ENCODE data around the gene HDAC4.

Gene HDAC4

DNA sequence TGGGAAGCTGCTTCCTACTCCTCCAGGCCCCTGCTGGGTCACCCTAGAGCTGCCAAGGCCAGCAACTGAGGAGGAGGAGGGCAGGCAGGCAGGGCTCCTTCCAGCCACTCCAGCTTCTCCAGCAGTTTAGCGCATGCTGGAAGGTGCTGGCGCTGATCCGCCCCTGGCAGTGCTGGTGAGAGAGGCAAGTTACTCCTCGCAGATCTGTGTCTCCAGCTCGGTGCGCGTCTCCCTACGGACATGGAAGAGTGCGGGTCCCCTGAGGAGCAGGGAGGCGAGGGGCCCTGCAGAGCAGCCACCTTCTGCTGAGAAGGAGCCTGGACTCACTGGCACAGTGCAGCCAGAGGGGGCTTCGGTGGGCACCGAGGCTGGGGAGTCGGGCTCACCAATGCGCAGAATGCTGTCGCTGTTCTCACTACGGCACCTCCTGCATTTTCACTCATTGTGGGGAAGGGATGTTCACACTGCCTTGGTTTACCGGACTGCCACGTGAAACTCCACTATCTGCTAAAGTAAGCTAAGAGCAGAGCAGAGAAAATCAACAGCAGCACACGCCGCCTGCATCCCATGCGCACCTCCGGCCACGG is 206.0 kb downstream of the HDAC4 start:
- ChIA-PET POLR2A (no interaction called here), CTCF (interaction anchor here (0.7 to 0.8 kb wide), 3 partner anchors 15 to 331 kb away, joined by 3 read pairs; no protein-coding TSS in a partner anchor)
- Histone ChIP-seq H3K36me3 (ENCODE audit: control insufficient read depth in 2 of 2, insufficient read depth in 1 of 2, low read length in 2 of 2) (peaks cover 0 to 4% of the 10 kb centered on the region in 2 experiments; a peak in 1 of 3 replicates), H3K4me1 (ENCODE audit: control insufficient read depth, insufficient read depth, low read length) (no peaks in the 10 kb centered on the region), H3K9me3 (ENCODE audit: control insufficient read depth, insufficient read depth, low read depth, low read length) (no peaks in the 10 kb centered on the region), H3K27ac (ENCODE audit: extremely low read depth, low read depth, low read length) (no peak overlapping the region), H3K4me3 (ENCODE audit: low read depth, low read length) (no peak overlapping the region)
- TF ChIP-seq ZNF677 (tag by site-specific recombination; IDR thresholded peaks at IDR 0.05) (no peak), PRDM1 (tag by site-specific recombination; IDR thresholded peaks at IDR 0.05) (no peak), ZNF416 (tag by site-specific recombination; IDR thresholded peaks at IDR 0.05) (no peak), ZNF354C (tag by site-specific recombination; IDR thresholded peaks at IDR 0.05; ENCODE audit: borderline replicate concordance, low read depth) (no peak), ZNF10 (tag by site-specific recombination; IDR thresholded peaks at IDR 0.05) (no peak), ZNF423 (tag by site-specific recombination; IDR thresholded peaks at IDR 0.05) (no peak)

- Histone ChIP-seq H3K27ac (ENCODE audit: extremely low read depth, low read depth, low read length) (no peak overlapping the region), H3K9me3 (ENCODE audit: control insufficient read depth, insufficient read depth, low read depth, low read length) (no peaks in the 10 kb centered on the region), H3K4me3 (ENCODE audit: low read depth, low read length) (no peak overlapping the region), H3K36me3 (ENCODE audit: control insufficient read depth in 2 of 2, insufficient read depth in 1 of 2, low read length in 2 of 2) (peaks cover 0 to 10% of the 10 kb centered on the region in 2 experiments; a peak in 1 of 3 replicates), H3K4me1 (ENCODE audit: control insufficient read depth, insufficient read depth, low read length) (no peaks in the 10 kb centered on the region)
- ChIA-PET POLR2A (no interaction called here), CTCF (interaction anchor here (0.6 to 1.2 kb wide), 5 partner anchors 15 to 331 kb away, joined by 3 to 4 read pairs (median 3); no protein-coding TSS in a partner anchor)
- TF ChIP-seq ZNF140 (tag by site-specific recombination; IDR thresholded peaks at IDR 0.05) (no peak), ZFP69B (tag by site-specific recombination; IDR thresholded peaks at IDR 0.05) (no peak), ZNF792 (tag by site-specific recombination; IDR thresholded peaks at IDR 0.05) (no peak), ZSCAN4 (tag by site-specific recombination; IDR thresholded peaks at IDR 0.05) (no peak), KLF10 (tag by site-specific recombination; IDR thresholded peaks at IDR 0.05) (no peak), GFI1B (tag by site-specific recombination; IDR thresholded peaks at IDR 0.05) (no peak), ZNF610 (tag by site-specific recombination; IDR thresholded peaks at IDR 0.05; ENCODE audit: borderline replicate concordance) (no peak), ZNF571 (tag by site-specific recombination; IDR thresholded peaks at IDR 0.05) (no peak)
- TF ChIP-seq, protein P1, sequence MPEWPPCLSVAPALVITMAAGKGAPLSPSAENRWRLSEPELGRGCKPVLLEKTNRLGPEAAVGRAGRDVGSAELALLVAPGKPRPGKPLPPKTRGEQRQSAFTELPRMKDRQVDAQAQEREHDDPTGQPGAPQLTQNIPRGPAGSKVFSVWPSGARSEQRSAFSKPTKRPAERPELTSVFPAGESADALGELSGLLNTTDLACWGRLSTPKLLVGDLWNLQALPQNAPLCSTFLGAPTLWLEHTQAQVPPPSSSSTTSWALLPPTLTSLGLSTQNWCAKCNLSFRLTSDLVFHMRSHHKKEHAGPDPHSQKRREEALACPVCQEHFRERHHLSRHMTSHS (tag by site-specific recombination; IDR thresholded peaks at IDR 0.05), result no peak
These were observed 206.7 kb downstream of the HDAC4 start for GRCh38 chr2:239193925-239194677.

- Histone ChIP-seq H3K9me3 (ENCODE audit: control insufficient read depth, insufficient read depth, low read depth, low read length) (no peaks in the 10 kb centered on the region), H3K36me3 (ENCODE audit: control insufficient read depth in 2 of 2, insufficient read depth in 1 of 2, low read length in 2 of 2) (peaks cover 0 to 15% of the 10 kb centered on the region in 2 experiments; a peak in 1 of 3 replicates), H3K4me3 (ENCODE audit: low read depth, low read length) (no peak overlapping the region), H3K27ac (ENCODE audit: extremely low read depth, low read depth, low read length) (no peak overlapping the region), H3K4me1 (ENCODE audit: control insufficient read depth, insufficient read depth, low read length) (no peaks in the 10 kb centered on the region)
- ChIA-PET POLR2A (no interaction called here), CTCF (interaction anchor here (0.6 to 1.2 kb wide), 2 partner anchors 49 to 84 kb away, joined by 3 to 4 read pairs; no protein-coding TSS in a partner anchor)
- TF ChIP-seq BCL11A (tag by site-specific recombination; IDR thresholded peaks at IDR 0.05; ENCODE audit: low read depth), result no peak
These were observed 207.4 kb downstream of the HDAC4 start for GRCh38 chr2:239193401-239193811.
